MM.1S (cell line): Measurements from ENCODE around the gene CDH6.

Experiments
- DNase-seq: peaks from one replicate; pipeline ENCODE4 v3.0.0-alpha.2; 2015
- H2AFZ ChIP-seq: fragments of 300-600 bp; sonication (generic); 2 replicates; pipeline ENCODE4 v1.6.0; 2016; ENCODE audit warnings: antibody characterized with exemption, low read length
- H3F3A ChIP-seq: fragments of 300-600 bp; sonication (generic); 2 replicates; pipeline ENCODE4 v1.6.1; 2016; ENCODE audit warnings: mild to moderate bottlenecking, antibody characterized with exemption, low read length, moderate library complexity, mixed read lengths; ENCODE audit not compliant: insufficient read depth
- H3K27ac ChIP-seq: fragments of 300-600 bp; sonication (generic); 2 replicates; pipeline ENCODE4 v1.5.1; 2016; ENCODE audit warnings: mild to moderate bottlenecking, low read length
- H3K27me3 ChIP-seq: fragments of 300-600 bp; sonication (generic); replicated peaks from 2 replicates; pipeline ENCODE4 v1.6.0; 2016; ENCODE audit warnings: low read length; ENCODE audit not compliant: insufficient read depth
- H3K36me3 ChIP-seq: fragments of 300-600 bp; sonication (generic); replicated peaks from 2 replicates; pipeline ENCODE4 v1.6.1; 2016; ENCODE audit warnings: mild to moderate bottlenecking, low read length, mixed read lengths; ENCODE audit not compliant: insufficient read depth
- H3K4me1 ChIP-seq: fragments of 300-600 bp; sonication (generic); 2 replicates; pipeline ENCODE4 v1.6.1; 2016; ENCODE audit warnings: low read length, mixed read lengths
- H3K4me2 ChIP-seq: fragments of 300-600 bp; sonication (generic); 2 replicates; pipeline ENCODE4 v1.6.0; 2016; ENCODE audit warnings: low read depth, low read length
- H3K4me3 ChIP-seq: fragments of 300-600 bp; sonication (generic); 2 replicates; pipeline ENCODE4 v1.5.1; 2016; ENCODE audit warnings: low read length, mixed read lengths
- H3K79me2 ChIP-seq: fragments of 300-600 bp; sonication (generic); 2 replicates; pipeline ENCODE4 v1.6.1; 2016; ENCODE audit warnings: mixed run types, low read length, mixed read lengths
- H3K9ac ChIP-seq: fragments of 300-600 bp; sonication (generic); 2 replicates; pipeline ENCODE4 v1.6.1; 2016; ENCODE audit warnings: low read length, mixed read lengths
- H3K9me2 ChIP-seq: fragments of 300-600 bp; sonication (generic); replicated peaks from 2 replicates; pipeline ENCODE4 v1.6.1; 2016; ENCODE audit warnings: mild to moderate bottlenecking, low read length, mixed read lengths; ENCODE audit not compliant: insufficient read depth
- H3K9me3 ChIP-seq: fragments of 300-600 bp; sonication (generic); replicated peaks from 2 replicates; pipeline ENCODE4 v1.6.1; 2016; ENCODE audit warnings: mild to moderate bottlenecking, low read length, mixed read lengths; ENCODE audit not compliant: insufficient read depth
- H4K20me1 ChIP-seq: fragments of 300-600 bp; sonication (generic); 2 replicates; pipeline ENCODE4 v1.6.1; 2016; ENCODE audit warnings: mild to moderate bottlenecking, low read length, moderate library complexity, mixed read lengths; ENCODE audit not compliant: insufficient read depth
- EZH2 ChIP-seq: fragments of 300-600 bp; sonication (generic); optimal IDR thresholded peaks from 2 replicates; pipeline ENCODE3; 2017; ENCODE audit warnings: low read depth, mild to moderate bottlenecking, antibody characterized with exemption, low read length, mixed read lengths
- EZH2phosphoT487 ChIP-seq: fragments of 300-600 bp; sonication (generic); IDR thresholded peaks from 2 replicates; pipeline ENCODE4 v1.6.1; 2018; ENCODE audit warnings: antibody characterized with exemption, low read length
- TF ChIP-seq, protein P1 (sequence below): fragments of 300-600 bp; sonication (generic); IDR thresholded peaks from 2 replicates; pipeline ENCODE4 v1.5.1; 2016; ENCODE audit warnings: antibody characterized with exemption, low read length, mixed read lengths

The CDH6 gene

GRCh38 chr5:31317665-31318064 lies 124.2 kb downstream of the CDH6 start:
- Histone ChIP-seq H4K20me1 (no peaks in the 10 kb centered on the region), H3K36me3 (no peaks in the 10 kb centered on the region), H2AFZ (no peak overlapping the region), H3K9me3 (no peaks in the 10 kb centered on the region), H3K27ac (no peak overlapping the region), H3K9me2 (no peaks in the 10 kb centered on the region), H3K79me2 (no peaks in the 10 kb centered on the region), H3F3A (no peaks in the 10 kb centered on the region), H3K4me3 (no peak overlapping the region), H3K27me3 (no peaks in the 10 kb centered on the region), H3K4me1 (no peaks in the 10 kb centered on the region), H3K9ac (no peak overlapping the region), H3K4me2 (no peak overlapping the region)
- no peak for TF ChIP-seq EZH2phosphoT487
- DNase-seq, result no peak

- Histone ChIP-seq H3K4me2 (no peak overlapping the region), H3K4me1 (no peaks in the 10 kb centered on the region), H3K27ac (no peak overlapping the region), H3K4me3 (no peak overlapping the region), H3K9me3 (no peaks in the 10 kb centered on the region), H3K36me3 (no peaks in the 10 kb centered on the region), H3K27me3 (no peaks in the 10 kb centered on the region), H3K9me2 (no peaks in the 10 kb centered on the region), H3F3A (no peaks in the 10 kb centered on the region), H2AFZ (no peak overlapping the region), H3K79me2 (no peaks in the 10 kb centered on the region), H3K9ac (no peak overlapping the region), H4K20me1 (no peaks in the 10 kb centered on the region)
- TF ChIP-seq EZH2, result no peak
- DNase-seq, result no peak
Observed at GRCh38 chr5:31319335-31319734, 125.8 kb downstream of the CDH6 start.

DNA sequence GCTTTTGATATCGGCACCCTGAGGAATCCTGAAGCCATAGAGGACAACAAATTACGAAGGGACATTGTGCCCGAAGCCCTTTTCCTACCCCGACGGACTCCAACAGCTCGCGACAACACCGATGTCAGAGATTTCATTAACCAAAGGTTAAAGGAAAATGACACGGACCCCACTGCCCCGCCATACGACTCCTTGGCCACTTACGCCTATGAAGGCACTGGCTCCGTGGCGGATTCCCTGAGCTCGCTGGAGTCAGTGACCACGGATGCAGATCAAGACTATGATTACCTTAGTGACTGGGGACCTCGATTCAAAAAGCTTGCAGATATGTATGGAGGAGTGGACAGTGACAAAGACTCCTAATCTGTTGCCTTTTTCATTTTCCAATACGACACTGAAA lies 129.5 kb downstream of the CDH6 start:
- no peaks in the 10 kb centered on the region for H3F3A ChIP-seq
- DNase-seq, result no peak

GRCh38 chr5:31324842-31325241 lies 131.4 kb downstream of the CDH6 start:
- no peaks in the 10 kb centered on the region for H3K9me3 ChIP-seq
- TF ChIP-seq EZH2 (no peak), EZH2phosphoT487 (no peak)
- TF ChIP-seq, protein P1, sequence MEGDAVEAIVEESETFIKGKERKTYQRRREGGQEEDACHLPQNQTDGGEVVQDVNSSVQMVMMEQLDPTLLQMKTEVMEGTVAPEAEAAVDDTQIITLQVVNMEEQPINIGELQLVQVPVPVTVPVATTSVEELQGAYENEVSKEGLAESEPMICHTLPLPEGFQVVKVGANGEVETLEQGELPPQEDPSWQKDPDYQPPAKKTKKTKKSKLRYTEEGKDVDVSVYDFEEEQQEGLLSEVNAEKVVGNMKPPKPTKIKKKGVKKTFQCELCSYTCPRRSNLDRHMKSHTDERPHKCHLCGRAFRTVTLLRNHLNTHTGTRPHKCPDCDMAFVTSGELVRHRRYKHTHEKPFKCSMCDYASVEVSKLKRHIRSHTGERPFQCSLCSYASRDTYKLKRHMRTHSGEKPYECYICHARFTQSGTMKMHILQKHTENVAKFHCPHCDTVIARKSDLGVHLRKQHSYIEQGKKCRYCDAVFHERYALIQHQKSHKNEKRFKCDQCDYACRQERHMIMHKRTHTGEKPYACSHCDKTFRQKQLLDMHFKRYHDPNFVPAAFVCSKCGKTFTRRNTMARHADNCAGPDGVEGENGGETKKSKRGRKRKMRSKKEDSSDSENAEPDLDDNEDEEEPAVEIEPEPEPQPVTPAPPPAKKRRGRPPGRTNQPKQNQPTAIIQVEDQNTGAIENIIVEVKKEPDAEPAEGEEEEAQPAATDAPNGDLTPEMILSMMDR, result no peak
- H3K27ac ChIP-seq, result no peak overlapping the region
- H3K4me1 ChIP-seq, result no peaks in the 10 kb centered on the region
- H3K4me3 ChIP-seq, result no peak overlapping the region
- no peak overlapping the region for H2AFZ ChIP-seq
- no peaks in the 10 kb centered on the region for H4K20me1 ChIP-seq
- H3K36me3 ChIP-seq, result no peaks in the 10 kb centered on the region
- no peaks in the 10 kb centered on the region for H3K27me3 ChIP-seq
- no peak overlapping the region for H3K9ac ChIP-seq
- H3K9me2 ChIP-seq, result no peaks in the 10 kb centered on the region
- no peak for DNase-seq
- no peaks in the 10 kb centered on the region for H3K79me2 ChIP-seq
- no peaks in the 10 kb centered on the region for H3F3A ChIP-seq
- no peak overlapping the region for H3K4me2 ChIP-seq

More for the DNA sequence above, 129.5 kb downstream of the CDH6 start:
- no peaks in the 10 kb centered on the region for H4K20me1 ChIP-seq
- H3K4me2 ChIP-seq, result no peak overlapping the region
- H3K4me3 ChIP-seq, result no peak overlapping the region
- no peaks in the 10 kb centered on the region for H3K9me2 ChIP-seq
- H3K4me1 ChIP-seq, result no peaks in the 10 kb centered on the region
- H3K9ac ChIP-seq, result no peak overlapping the region
- H3K9me3 ChIP-seq, result no peaks in the 10 kb centered on the region
- no peaks in the 10 kb centered on the region for H3K36me3 ChIP-seq
- H3K27ac ChIP-seq, result no peak overlapping the region
- H3K27me3 ChIP-seq, result no peaks in the 10 kb centered on the region
- no peak overlapping the region for H2AFZ ChIP-seq
- H3K79me2 ChIP-seq, result no peaks in the 10 kb centered on the region
- TF ChIP-seq, protein P1, result no peak
- no peak for TF ChIP-seq EZH2phosphoT487
- TF ChIP-seq EZH2, result no peak
